ENCODE results near the gene SMYD3.

GRCh38 chr1:245763873-245764331 is 743.2 kb downstream of the SMYD3 start:
- TF ChIP-seq POLR2AphosphoS5 (IDR thresholded peaks at IDR 0.05) = no peak
- TF ChIP-seq, protein P1, sequence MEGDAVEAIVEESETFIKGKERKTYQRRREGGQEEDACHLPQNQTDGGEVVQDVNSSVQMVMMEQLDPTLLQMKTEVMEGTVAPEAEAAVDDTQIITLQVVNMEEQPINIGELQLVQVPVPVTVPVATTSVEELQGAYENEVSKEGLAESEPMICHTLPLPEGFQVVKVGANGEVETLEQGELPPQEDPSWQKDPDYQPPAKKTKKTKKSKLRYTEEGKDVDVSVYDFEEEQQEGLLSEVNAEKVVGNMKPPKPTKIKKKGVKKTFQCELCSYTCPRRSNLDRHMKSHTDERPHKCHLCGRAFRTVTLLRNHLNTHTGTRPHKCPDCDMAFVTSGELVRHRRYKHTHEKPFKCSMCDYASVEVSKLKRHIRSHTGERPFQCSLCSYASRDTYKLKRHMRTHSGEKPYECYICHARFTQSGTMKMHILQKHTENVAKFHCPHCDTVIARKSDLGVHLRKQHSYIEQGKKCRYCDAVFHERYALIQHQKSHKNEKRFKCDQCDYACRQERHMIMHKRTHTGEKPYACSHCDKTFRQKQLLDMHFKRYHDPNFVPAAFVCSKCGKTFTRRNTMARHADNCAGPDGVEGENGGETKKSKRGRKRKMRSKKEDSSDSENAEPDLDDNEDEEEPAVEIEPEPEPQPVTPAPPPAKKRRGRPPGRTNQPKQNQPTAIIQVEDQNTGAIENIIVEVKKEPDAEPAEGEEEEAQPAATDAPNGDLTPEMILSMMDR (IDR thresholded peaks at IDR 0.05) = no peak
- TF ChIP-seq POLR2A (IDR thresholded peaks at IDR 0.05) = no peak
